SKM-1 treated with dmso at 0.1 percent for 144 hours (cell line): ENCODE results near the gene ARHGEF38.
"Not testable (repeated sequence)": the region's sequence is repeated elsewhere in the genome, so short reads cannot be mapped to it uniquely, and the experiment has no call there.

Source experiments
- DNase-seq: peaks from one replicate; lab custom pipeline; 2025; ENCODE audit not compliant: unreplicated experiment; lab: John Stamatoyannopoulos, UW

Gene ARHGEF38

DNA sequence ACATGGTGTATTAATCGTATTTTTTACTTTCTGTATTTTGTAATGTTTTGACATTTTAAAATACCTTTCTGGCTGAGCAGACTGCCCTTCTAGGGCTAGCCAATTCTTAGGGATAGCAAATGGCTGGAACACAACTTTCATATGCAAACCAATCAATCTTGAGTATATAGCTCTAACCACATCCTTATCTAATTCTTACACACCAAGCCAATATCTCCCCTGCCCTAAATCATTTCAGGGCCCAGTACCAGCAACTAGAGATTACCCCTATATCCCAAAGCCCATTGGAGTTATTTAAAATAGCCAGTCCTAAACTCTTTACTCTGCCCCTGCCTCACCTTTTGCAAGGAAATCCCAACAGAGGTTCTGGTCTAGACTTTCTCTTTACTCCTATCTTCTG is 97.8 kb downstream of the ARHGEF38 start:
- DNase-seq = no peak

DNA sequence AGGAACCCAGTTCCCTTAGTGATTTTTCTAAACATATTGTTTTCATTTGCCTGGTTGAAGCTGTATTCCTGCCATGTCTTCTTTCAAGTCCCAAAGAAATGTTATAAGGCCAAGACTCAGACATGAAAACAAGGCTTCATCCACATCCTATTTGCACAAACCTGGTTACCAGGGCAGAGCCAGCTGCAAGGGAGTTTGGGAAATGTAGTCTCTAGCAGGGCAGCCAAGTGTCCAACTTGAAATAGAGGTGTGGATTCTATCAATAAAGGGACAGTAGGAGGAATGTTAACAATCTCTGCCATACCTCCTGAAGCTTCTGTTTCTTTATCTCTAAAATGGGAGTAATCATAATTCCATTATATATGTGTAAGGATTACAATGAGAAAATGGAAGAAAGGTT is 99.5 kb downstream of the ARHGEF38 start:
- DNase-seq = no peak

DNA sequence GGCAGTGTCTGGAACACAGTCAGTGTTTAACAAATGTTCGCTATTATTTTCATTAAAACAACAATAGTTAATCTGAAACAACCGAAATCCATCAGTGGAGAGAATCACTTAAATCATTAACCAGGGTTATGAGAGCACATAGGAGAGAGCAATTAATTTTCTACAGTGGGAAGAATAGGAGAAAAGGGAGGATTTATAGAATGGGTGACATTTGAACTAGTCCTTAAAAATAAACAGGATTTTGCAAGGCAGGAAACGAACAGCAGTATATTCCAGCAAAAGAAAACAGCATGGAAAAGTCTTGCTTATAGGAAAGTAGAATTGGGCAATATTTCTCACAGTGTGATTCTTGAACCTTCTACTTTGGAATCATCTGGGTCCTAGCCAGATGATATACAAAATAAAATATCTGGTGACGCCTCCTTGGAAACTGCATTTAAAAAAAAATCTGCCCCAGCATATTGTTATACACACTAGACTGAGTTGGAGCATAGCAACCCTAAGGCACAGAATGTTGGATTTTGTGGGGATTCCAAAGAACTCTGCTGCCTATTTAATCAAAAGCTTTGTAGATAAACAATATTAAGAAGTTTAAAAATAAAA is 100.0 kb downstream of the ARHGEF38 start:
- DNase-seq = no peak

DNA sequence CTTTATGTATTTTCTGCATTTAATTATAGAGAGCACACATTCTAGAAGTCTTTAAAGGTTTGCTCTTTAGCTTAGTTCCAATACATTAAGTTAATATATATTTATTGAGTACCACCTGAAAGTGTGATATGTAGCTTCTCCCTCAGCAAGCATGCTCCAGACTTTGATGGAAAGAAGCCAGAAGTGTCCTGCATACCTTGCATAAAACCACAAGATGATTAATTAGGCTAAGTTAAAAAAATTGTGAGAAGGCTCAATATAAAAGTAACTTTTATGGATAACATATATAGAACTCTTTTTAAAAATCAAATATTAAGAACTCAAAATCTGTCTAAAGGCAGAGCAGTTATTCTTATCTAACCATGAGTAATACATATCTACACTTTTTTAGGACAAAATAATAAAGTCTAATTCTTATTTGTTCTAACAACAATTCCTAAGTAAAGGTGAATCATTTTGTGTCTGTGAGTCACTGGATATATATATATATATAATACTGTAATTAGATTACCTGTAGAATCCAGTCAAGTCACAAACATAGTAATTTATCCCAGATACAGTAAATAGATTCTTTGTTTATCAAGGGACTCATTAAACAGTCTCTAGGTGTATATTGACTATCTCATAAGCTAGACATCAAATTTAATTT is 104.8 kb downstream of the ARHGEF38 start:
- DNase-seq = no peak

DNA sequence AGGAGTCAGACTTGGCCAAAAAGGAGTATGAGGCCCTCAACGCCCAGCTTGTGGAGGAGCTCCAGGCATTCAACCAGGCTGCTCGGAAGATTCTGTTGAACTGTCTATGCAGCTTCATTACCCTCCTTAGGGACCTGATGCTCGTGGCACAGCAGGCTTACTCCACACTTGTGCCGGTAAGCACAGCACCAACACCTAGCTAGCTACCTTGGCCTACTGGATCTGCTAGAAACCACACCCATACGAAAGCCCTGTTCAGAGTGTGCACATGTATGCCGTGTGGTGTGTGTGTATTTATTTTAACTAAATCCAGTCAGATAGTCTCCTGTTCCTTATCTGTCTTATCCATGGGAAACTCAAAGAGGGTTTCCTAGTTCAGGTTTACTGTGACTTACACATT is 106.8 kb downstream of the ARHGEF38 start:
- no peak for DNase-seq

DNA sequence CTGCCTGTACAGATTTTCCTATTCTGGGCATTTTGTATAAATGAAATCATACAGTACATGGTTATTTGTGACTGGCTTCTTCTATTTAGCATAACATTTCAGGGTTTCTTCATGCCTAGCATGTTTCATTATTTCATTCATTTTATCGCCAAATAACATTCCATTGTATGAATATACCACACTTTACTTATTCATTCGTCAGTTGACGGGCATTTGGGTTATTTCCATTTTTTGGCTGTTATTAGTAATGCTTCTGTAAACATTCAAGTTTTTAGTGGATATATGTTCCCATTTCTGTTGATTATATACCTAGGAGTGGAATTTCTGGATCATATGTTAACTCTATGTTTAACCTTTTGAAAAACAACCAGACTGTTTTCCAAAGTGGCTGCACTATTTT is 108.6 kb downstream of the ARHGEF38 start:
- DNase-seq = no peak

DNA sequence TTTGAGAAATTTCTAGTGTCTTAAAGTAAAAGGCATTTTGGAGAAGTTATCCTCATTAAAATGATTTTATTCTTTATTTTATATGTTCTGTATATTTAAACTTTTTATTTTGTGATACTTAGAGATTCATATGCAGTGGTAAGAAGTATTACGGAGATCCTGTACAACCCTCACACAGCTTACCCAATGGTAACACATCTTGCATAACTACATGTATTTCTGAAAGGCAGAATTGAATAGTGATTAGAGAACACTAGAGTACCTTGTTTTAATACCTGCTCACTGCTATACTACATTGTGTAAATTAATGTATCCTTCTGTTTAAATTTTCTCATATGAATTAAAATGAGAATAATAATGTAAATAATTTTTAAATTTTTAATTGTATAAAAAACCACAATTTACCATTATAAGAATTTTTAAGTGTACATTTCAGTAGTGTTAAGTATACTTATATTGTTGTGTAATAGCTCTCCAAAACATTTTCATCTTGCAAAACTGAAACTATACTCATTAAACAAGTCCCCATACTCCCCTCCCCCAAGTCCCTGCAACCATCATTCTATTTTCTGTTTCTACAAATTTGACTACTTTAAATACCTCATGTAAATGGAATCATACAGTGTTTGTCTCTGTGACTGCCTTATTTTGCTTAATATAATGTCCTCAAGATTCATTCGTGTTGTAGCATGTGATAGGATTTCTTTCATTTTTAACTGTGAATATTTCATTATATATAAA is 110.7 kb downstream of the ARHGEF38 start:
- DNase-seq = no peak

DNA sequence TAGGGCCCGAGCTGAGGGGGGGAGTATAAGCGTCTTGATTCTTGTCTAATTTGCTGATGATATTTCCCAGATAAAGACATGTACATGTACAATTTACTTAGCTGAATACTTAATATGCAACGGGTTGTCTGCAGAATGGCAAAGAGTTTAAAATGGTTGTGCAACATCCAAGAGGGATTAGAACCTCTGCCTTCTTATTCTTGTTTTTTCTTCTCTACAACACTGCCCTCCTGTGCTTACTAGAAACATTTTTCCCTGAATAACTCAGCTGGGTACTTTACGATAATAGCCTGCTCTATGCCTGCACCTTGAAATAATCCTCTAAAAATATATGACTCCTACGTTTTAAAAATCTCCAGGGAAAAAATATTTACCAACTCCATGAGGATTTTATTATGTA is 114.3 kb downstream of the ARHGEF38 start:
- peak; percentile 3 for DNase-seq

DNA sequence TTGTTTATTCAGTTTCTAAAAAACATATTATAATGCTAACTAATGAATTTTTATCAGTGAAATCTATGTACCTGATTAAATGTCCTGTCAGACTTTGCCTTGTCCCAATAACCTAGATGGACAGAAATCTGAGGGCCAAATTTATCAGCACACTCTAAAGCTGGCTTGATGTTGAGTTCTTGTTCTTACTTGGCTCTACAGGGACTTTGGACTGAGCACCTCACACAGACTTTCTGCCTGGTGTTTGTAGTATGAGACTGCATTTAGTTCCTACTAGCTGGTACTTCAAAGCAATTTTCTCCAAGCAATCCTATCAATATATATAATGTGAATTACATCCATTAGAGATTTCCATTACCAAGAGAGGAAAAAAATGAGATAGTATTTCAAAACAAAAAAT is 118.3 kb downstream of the ARHGEF38 start:
- DNase-seq = no peak

DNA sequence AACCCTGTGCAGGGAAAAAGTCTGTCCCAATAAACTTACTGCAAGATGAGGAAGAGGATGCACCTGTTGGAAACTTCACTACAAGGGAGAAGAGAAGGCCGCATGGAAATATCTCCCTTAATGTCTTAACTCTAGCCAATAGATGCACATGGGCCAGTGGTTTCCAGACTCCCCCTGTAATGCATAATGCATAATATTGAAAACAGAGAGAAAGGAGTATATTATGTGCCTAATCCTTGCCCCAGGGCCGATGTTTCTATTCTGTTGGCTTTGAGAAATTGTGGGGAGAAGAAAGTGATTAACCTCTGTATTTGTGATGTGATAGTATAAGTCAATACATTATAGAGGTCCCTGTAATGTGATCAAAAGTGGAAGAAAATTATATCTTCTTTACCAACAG is 118.9 kb downstream of the ARHGEF38 start:
- no peak for DNase-seq

DNA sequence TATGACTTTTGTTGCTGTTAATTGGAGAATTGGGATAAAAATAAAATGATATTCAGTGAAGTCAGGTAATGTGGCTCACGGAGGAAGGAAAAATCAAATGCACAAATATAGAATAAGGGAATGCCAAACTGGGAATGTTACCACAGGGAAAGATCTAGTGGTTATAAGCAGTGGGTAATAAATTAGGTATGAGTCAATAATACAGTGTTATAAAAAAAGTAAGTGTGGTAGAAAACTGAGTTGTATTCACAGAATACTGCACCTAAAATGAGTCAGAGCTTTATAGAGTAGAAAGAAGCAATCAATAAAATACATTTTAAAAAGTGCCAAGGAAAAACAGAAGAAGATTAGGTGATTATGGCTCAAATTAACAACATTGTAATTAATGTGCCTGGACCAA is 121.6 kb downstream of the ARHGEF38 start:
- no peak for DNase-seq

DNA sequence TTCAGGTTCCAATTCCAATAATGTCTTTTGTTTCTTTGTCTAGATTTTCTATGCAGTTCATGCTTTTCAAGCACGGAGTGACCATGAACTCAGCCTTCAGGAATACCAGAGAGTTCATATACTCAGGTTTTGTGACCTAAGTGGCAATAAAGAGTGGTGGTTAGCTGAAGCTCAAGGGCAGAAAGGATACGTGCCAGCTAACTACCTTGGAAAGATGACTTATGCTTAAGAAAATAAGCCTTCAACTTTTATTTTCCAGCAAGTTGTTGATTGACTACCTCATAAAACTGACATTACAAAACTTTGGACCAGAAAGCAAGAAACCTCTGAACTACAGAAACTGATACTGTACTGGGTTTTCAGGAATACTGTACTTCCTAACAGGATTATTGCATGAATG is 125.3 kb downstream of the ARHGEF38 start:
- no peak for DNase-seq

DNA sequence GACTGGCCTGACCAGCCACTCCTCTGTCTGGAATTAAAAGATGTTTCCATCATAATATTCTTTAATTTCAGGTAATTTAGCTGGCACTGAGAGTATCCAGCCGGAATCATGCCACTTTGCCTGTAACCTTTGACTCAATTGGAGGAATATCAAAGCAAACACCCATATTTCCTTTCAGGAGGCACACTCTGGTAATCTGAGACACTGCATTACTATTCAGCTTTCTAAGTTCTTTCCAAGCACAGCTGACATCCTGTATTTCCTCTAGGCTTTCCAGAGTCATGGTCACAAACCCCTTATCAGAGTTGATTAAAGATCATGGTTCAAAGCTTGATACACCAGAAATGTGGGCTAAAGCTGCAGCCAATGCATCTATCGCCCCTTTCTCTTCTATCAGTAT is 126.8 kb downstream of the ARHGEF38 start:
- DNase-seq = no peak

DNA sequence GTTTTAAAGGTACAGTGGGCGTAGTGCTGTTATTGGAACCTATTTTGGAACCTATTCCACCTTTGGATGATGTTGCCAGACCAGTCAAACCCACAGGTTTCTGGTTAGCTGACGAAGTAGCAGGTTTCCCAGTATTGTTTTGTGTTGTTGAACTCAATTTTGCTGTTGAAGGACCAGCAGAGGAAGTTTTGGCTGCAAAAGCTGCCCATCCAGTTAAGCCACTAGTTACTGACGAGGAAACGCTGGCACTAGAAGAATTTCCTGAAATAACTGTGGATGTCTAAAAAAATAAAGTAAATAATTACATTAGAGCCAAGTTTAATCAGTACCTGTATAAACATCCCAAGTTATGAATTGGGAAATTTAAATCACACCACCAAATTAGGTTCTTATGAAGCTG is 130.6 kb downstream of the ARHGEF38 start:
- DNase-seq = no peak

DNA sequence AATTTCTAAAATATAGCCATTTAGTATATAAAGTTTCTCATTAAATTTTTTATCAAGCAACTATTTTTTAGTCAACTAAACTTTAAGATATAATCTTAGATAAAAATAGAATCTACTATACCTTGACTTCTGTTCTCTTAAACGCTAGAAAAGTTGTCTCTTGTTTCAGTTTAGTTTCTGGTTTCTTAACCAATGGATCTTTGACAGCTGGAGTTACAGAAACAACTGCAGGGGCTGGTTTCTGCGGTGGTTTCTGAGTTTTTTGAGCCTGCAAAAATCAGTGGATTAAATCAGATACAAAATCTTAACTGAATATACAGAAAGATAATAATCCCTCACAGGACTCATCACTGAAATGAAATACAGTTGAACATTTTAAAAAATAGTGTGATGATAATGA is 134.2 kb downstream of the ARHGEF38 start:
- DNase-seq = no peak

DNA sequence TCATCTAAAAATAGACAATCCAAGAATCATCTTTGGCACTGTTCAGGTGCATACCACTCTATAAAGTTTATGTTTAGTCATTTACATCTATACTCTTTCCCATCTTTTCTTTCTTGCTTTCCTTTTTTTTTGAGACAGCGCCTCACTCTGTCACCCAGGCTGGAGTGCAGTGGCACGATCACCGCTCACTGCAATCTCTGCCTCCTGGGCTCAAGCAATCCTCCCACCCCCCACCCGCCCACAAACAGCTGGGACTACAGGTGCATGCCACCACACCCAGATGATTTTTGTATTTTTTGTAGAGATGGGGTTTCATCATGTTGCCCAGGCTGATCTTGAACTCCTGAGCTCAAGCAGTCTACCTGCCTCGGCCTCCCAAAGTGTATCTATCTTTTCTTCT is 142.4 kb downstream of the ARHGEF38 start:
- DNase-seq = not testable (repeated sequence)

DNA sequence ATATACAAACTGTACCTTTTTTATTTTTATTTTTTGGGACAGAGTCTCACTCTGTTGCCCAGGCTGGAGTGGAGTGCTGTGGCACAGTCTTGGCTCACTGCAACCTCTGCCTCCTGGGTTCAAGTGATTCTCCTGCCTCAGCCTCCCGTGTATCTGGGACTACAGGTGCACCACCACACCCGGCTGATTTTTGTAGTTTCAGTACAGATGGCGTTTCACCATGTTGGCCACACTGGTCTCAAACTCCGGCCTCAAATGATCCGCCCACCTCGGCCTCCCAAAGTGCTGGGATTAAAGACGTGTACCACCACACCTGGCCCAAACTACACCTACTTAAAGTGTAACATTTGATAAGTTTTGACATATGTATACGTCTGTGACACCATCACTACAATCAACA is 143.4 kb downstream of the ARHGEF38 start:
- DNase-seq = not testable (repeated sequence)

DNA sequence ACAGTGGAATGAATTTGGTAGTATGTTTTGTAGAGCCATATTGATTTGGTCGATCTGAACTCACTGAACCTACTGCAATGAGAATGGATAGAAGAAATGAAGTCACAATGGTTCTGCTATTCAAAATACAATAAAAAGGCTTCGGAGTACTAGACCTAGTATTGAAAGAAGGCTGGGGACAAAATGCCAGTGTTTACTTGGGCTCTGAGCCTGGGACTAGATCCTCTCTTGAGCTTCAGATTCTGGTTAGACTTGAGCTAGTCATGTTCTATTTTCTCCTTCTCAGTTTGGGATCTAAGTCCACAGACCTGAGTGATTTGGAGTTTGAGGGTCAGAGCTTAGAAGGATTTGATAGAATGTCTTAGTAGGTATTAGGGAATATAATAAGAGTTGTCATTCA is 146.2 kb downstream of the ARHGEF38 start:
- no peak for DNase-seq

DNA sequence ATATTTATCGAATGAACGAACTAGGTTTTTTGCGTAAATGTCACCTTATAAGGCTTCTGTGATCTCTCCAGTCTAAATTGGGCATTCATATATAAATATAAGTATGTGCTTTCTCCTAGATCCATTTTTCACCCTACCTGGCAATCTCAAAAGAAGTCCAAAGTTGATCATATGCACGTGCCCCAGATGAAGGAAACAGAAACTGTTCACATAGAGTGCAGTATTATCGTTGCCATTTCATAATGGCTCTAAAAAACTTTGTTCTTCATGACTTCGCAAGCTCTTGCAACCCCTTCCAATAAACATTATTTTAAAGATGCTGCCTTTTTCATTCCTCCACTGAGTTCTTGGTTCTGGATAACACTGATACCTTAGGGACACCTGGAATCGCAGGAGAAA is 155.4 kb downstream of the ARHGEF38 start:
- DNase-seq = no peak

DNA sequence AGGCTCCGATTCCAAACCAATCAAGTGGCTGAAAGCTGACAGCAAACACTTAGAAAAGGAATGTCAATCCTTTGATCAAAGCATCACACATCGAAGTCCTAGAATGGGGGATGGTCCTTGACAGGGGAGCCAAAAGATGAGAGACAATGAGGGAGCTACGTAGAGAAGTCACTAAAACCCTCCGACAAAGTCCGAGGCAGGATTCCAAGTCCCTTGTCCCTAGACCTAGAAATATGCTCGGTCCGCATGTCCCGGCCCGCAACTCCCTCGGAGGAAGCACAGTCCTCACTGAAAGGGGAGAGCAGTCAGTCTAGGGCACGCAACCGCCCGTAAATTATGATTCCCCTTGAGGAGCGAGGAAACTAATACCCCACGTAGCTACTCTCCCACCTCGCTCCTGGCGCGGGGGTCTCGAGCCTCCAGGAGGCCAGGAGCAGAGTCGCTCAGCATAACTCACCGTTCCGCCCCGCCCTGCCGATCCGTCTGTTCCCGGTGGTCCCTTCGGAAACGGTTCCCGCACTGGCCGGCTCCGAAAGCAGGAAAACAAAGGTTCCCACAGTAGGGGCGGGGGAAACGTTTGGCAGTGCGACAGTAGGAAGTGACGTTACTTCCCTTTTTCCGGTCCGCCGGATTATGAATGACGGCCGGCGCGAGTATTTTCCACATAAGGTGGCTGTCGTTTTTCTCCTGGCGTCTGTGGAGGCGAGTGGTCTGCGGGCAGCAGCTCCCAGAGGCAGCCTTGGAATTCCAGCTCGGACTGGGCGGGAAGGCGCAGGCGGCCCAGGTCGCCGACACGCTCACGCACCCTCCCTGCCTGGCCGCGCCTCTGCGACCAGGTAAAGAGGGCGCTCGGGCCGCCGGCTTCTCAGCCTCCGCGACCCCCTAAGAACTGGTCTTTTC is 156.0 kb downstream of the ARHGEF38 start, which contains the start of the genes GSTCD and INTS12:
TSS of gene GSTCD (plus strand) at position 604 of the 900 bp plus-strand sequence. CDS start 8,830 bp downstream, outside the sequence.
TSS of gene INTS12 (minus strand) at position 509 of the 900 bp plus-strand sequence. CDS start 8,684 bp downstream, outside the sequence.
- DNase-seq = peak; percentile 88

DNA sequence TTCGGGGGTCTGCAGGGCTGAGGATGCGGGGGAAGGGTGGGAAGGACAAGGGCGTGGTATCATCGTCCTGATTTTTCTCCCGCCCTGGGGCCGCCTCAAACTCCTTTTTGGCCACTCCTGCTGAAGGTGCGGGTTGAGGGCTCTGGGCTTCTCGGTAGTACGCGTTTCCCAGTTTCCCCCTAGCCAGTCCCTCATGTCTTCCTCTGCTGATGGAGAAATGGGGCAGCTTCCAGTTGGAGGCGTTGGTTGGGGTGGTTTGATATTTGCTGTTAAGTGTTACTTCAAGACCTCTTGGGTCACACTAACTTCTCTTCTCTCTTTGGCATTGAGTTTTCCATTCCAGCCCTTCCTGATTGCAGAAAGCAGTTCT is 156.6 kb downstream of the ARHGEF38 start:
- DNase-seq = peak; percentile 16
